NCI-H2196 treated with DMSO at 0.1 percent for 48 hours (cell line): Measurements from ENCODE around the gene NPAS3.

Source experiments
- DNase-seq: peaks from one replicate; lab custom pipeline; 2025; ENCODE audit not compliant: unreplicated experiment; lab: John Stamatoyannopoulos, UW

NPAS3 gene

DNA sequence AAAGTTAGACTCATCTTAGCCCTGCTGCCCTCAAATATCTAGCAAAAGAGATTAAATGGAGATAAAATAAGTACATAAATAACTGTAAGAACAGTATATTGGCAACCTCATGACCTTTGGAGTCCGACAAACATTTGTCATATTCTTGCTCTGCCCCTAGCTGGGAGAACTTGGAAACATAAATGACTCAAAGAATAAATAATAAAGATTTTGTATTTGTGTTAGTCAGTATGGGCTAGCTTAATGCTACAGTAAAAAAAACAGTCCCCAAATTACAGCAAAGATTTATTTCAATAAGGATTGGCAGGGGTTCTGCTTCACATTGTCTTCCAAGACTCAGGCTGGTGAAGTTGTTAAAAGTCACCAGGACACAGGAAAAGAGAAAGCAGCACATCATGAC, 791.5 kb downstream of the NPAS3 start:
- no peak for DNase-seq

DNA sequence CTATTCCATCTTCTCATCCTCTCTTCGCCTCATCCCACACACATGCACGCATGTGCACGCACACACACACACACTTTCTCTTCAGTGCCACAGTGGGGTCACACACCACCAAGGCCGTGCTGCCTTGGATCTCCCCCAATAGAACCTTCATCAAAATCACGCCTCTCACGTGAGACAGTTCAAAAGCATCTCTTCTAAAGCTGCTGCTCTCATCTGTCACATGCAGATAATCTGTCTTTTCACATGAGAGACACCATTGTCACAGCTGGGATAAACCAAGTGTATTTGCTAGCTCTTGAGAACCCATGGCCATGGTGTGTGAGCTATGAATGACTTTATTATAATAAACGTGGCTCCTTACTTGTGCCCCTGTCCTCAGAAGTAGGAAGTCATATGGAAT, 793.5 kb downstream of the NPAS3 start:
- no peak for DNase-seq

DNA sequence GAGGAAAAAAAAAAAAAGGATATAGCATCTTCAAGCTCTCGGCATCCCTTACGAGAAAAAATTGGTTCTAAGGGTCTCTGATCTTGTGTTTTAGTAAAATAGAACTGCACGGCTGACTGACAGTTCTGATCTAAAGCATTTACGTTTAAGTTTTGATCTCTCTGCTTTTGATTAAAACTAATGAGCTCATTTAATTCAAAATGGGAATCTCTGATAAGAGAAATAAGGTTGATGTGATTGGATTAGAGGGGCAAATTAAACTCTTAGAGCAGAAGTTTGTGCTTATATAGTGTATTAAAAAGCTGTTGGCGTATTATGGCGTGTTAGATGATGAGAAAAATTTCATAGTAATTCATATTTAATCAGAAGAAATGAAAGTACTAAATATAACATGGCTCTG, 794.6 kb downstream of the NPAS3 start:
- no peak for DNase-seq

DNA sequence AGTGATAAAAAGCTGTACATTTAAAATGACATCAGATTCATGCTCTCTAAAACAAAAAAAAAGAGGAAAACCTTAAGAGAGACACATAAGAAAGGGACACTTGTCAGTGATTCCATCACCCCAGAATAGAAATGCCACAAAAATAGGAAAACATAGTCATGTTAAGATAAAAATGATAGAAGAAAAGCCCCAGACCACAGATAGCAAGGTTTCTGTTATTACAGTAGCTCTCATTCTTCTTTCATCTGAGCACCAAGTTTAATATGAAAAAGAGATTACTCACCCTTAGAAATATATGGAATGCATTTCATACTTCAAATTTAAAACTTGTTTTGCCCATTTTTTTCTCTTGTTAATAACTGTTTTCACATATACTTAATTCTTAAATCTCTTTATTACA, 795.0 kb downstream of the NPAS3 start:
- no peak for DNase-seq

DNA sequence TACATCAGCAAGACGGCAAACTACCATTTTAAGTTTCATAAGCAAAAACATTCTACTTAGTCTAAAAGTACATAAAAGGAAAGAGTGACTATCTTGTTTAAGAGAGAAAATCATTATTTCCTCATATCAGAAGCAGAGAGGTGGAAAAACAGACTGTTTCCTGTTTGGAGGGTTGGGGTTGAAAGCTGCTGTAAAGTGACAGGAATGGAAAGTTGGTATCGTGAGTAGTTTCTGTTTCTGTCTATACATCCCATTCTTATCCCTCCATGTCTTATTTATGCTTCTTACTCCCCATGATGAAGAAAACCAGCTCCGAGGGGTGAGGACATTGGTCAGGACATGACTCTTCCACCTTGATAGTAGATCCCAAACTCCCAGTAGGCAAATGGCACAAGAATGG, 795.7 kb downstream of the NPAS3 start:
- DNase-seq, result no peak

DNA sequence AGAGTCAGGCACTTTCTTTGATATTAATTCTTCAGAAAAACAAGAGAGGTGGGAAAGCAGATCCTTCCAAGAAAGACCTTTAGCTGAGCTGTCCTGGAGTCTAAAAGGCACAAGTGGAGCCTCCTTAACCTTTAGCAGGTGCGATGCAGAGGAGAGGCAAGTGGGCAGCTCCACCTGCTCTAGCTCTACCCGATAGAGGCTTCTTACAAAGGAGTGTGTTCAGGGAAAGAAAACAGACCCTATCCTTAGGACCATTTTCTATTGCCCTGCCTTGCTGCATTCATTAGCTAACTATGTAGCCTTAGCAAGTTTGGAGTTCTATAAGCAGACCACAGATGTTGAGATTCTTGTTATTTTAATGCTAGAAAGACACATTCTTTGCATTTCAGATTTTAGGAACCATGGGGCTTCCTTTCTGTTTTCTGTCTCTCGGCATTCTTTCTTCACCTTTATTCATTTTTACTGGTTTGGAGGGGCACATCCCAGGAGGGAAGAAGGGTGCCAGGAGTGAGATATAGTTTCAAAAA, 797.7 kb downstream of the NPAS3 start:
- DNase-seq, result no peak

DNA sequence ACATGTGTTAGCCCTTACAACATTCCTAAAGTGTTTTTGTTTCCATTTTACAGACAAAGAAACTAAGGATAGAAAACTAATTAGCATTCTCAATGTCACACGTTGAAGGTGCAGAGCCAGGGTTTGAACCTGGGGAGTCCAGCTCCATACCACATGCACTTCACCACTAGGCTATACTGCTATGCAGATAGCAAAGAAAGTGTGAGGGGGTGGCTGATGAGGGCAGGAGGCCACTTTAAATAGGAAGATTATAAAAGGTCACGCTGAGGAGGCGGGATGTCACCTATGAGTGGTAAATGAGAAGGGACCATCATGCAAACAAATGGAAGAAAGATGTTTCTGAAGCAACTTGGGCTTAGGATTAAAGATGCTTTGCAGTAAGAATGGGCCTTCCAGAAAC, 798.3 kb downstream of the NPAS3 start:
- DNase-seq, result no peak

DNA sequence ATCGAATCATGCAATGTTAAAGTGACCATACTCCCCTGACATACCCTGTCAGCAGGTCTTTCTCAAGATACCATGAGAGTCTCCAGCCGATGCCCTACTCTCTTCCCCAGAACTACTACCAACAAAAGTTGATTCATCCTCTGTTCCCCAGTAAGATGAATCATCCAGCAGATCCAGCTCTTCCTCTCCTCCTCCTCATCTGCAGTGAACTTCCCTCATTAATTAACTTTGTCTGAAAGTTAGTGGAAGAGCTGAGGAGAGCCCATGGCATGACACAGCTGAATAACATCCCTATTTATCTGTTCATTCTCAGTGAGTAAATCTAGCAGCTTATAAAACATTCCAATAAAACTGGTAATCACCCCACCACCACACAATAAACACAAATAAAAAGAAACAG, 798.8 kb downstream of the NPAS3 start:
- DNase-seq, result no peak

DNA sequence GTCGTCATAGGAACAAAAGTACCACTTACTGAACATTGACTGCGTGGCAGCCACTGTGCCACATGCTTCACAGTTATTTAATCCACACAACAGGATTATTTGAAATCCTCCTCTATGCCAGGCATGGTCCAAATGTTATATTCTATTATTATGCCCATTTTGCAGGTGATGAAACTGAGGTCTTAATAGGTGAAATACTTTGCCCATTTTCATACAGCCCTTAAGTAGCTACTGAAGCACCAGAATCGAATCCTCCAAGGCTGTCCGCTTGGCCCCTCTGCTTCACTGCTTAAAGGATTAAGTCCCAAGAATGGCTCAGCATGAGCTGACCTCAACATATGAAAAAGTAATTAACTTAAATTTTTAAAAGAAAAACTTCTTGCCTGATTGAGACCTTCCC, 799.4 kb downstream of the NPAS3 start:
- no peak for DNase-seq

DNA sequence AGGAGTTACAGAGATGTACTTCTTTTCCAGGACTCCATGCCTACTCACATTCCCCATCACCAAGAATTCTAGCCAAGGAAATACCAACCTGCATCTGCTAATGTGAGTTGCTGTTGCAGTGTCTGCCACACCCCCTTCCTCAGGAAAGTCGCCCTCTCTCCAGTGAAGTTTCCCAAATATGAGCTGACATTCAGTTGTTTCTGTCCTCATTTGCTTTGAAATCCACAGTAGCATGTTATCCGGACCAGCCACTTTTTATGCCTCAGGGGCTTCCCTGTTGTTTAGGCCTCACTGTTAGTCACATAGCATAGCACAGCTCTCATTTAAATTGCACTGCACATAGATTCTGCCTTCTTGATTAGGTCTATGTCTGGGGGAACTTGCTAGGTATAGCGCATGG, 799.8 kb downstream of the NPAS3 start:
- no peak for DNase-seq

DNA sequence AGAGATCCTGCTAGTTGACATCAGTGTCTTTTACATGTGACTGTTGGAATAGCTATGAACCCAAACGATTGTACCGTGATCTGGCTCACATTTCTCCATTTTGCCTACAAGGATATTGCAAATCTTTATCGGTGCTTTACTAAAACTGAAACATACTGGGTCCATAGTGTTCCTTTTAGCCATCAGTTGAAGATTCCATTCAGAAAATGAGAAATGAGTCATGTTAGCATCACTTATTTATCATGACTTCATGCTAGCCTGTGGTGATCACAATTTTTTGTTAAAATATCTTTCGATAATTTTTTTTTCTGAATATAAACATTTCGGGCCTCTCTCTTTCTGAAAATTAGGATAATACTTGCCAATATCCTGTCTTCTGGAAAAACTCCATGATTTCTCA, 801.9 kb downstream of the NPAS3 start:
- no peak for DNase-seq

DNA sequence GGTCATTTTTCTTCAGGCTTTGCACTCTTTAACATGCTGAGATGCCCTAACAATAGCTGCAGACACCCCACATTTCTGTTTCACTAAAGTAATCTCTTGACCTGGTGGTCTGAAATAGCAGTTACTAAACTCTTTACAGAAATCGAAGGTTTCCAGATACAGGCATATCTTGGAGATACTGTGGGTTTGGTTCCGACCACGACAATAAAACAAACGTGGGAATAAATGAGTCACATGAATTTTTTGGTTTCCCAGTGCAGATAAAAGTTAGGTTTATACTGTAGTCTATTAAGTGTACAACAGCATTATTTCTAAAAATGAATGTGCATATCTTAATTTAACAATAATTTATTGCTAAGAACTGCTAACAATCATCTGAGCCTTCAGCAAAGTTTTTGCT, 803.5 kb downstream of the NPAS3 start:
- no peak for DNase-seq

DNA sequence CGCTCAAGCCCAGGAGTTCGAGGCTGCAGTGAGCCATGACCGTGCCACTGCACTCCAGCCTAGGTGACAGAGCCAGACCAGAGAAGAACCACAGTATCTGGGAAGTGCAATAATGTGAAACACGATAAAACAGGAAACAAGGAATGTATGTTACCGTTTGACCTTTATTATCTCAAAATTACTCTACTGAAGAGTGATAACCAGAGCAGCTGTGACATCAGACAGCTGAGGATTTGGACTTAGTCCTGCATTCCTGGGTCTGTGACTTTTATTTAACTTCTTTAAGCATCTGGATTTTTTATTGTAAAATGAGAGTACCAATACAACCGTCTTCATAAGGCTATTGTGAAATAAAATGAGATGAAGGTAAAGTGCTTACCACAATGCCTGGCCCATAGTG, 806.5 kb downstream of the NPAS3 start:
- no peak for DNase-seq

DNA sequence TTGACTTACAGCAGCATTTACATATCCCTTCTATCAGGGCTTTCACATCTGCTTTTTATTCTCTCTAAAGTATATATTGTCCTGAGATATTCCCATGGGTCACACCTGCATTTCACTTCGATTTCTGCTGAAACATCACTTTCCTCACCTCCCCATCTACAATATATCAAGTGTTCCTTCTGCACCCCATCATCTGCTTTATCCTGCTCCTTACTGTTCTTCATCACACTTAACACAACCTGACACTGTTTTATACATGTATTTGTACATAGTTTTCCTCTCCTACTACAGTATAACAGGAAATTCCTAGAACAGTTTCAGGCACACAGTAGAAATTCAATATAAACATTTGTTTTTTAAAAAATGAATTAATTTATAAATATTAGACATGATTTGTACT, 809.1 kb downstream of the NPAS3 start:
- no peak for DNase-seq

DNA sequence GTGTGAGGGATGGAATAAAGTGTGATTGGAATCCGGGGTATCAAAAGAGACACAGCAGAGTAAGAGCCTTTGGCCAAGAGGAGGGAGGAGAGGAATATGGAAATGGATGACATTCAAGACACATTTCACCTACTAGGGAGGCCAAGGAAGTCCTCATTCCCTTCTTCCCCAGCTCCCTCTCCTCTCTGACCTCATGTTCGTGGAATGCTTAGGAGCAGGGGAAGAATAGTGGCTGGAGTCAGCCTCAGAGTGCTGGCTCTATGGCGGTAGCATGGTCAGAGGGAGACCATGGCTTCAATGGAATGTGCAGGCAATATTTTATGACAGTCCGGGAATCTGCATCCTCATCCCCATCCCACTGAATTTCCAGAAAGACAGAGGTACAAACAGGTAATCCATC, 815.6 kb downstream of the NPAS3 start:
- no peak for DNase-seq

DNA sequence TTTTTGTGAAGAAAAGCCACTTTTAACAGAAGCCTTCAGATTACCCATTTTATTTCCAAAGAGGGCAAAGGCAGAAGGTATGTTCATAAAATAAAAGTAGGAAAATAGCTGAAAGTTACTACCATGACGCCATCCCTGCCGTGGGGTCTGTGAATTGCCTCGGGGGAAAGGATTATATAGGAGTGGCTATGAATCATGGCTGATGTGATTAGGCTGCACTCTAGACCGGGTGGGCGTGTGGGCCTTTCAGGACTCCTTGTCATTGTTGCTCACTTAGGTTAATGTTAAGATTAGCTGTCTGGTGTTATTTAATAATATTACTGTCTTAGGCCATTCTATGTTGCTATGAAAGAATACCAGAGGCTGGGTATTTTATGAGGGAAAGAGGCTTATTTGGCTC, 816.7 kb downstream of the NPAS3 start:
- DNase-seq, result no peak

DNA sequence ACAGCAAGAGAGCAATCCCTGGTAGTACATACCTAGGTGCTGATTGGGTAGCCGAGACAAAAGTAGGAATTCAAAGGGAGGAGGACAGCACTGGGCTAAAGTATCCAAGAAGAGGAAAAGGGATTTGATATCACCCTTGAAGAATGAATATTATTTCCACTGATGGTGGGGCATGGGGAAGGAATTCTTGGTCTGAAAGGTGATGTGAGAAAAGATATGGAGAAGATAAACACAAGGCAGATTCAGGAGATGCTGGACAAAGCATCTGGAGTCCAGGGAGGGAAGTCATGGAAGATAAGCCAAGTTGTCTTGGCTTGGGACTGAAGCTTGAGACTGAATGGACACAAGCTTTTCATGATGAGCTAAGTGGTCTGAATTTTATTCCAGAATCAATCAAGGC, 818.2 kb downstream of the NPAS3 start:
- no peak for DNase-seq

DNA sequence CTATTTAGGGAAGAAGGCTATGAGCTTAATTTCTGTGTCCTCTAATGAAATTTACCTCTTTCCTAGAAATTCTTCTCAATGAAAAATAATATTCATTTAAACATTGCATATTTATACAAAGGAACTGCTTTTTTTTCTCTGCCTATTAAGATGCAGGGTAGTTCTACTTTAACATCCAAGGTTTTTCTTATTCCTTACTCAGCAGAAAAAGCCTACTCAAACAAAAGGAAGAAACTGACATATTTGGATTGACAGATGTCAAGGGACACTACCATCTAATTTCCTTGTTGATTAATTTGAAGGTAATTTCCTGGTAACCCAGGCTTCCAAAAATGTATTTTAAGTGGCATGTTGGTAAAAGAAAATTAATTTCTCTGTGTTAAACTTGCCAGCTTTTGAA, 819.9 kb downstream of the NPAS3 start:
- no peak for DNase-seq

DNA sequence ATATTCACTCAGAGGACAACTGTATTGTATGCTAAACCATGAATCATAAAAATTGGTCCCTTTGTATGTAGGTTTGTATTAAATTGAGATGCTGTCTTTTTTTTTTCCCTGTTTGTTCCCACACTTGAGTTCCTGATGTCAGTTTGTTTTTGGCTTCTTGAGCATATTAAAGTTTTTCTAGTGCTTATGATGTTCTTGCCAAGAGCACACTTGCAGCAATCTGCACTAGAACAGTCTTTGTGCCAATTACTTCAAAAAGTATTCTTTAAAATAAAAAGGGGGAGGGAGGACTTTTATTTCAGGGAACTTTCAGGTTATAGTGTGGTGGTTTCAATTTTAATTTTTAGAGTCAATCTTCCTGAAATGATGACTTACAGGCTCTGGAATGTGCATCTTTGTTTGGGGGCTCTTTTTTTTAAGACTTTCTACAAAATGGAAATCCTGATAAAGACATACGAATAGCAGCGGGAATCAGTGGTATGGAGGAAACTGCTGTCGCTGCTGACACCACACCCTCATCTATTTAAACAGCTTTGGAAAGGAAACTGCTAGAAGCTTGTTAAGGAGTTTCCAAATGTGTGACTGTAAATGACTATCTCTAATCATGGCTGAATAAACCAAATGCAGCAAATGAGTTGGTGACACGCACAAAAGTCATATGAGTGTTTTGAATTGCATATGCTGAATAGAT, 823.6 kb downstream of the NPAS3 start:
- DNase-seq, result no peak

DNA sequence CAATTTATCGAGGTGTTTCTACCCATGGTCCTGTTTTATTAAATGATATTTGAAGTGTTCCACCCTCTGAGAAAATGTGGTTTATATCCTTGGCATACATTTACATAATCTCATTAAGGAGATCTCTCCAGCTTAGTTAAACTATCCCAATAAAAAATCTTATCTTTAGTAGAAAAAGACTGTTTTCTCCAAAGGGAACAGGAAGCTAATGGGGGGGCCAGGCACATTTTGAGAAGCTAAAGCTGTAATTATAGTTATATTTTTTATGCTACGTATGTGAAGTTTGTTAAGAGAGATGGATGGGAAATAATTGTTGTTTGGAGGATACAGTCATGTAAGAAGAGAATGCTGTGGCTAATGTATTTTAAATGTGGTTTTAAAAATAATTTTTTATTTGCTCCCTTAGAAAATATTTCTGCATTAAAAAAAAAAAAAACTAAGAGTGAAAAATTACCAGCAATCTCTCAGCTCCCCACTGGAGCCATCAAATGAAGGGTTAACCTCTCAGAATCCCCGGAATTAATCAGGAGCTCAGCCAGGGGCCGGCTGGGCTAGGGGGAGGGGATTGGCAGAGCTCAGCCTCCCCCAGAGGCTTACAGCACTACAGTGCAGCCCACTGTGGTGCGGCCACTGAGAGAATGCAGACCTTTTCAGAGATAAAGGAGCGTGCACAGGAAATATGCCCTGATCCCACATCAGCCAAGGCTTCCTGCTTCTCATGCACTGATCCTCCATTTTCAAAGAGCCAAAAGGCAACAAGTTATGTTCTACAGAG, 826.4 kb downstream of the NPAS3 start:
- no peak for DNase-seq

DNA sequence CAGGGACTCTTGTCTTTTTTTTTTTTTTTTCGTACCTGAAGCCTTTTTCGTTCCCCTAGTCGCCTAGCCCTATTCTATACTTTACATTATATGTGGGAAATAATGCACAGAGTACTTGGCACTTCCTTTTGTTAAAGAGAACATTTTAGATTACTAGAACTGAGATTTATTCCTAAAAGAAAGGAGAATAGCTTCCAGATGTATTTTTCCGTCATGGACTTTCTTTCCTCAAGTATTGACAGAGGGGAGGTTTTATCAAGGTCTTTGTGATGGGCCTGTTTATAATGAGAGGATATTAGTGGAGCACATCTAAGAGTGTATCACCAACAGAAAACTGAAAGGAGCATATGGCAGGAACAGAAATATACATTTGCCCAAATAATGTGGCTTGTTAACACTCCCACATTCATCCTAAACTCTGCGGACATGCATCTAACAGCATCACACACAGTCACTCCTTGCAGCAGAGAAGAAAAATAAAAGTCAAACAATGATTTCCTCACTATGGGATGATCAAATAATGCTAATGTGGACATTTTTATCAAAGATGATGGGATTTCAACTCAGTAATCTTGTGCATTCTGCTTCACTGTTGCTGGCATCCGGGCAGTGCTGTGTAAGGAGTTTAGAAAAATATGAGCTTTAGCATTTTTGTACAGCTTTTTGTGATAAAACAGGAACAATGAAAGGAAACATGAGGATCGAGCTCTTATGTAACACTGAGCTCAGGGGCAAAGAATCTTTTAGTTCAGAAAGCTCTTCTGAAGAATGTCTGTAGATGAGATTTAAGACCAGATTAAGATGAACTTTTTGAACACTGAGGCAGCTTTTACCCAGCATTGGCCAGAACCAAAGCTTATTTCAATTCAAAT, 829.1 kb downstream of the NPAS3 start:
- DNase-seq, result no peak

DNA sequence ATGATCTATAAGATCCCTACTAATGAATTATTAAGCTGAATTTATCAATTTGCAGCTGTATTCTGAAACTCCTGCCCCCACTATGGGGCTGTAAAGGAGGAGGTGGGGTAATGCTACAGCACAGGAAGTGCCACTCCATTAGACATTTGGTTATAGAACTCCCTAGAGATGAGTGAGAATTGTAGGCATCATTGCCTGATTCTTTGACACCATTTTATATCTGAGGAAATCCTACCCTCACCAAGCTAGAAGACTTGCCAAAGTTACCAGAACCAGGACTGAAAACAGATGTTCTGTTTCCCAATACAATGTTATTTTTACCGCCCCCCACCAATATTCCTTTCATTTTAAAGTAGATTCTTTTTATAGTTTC, 829.8 kb downstream of the NPAS3 start:
- no peak for DNase-seq
